NCI-H774 (cell line): ENCODE results near the gene EPG5.
"Not testable (repeated sequence)": the region's sequence is repeated elsewhere in the genome, so short reads cannot be mapped to it uniquely, and the experiment has no call there.

Experiments used
- DNase-seq: peaks from one replicate; lab custom pipeline; 2025; lab: John Stamatoyannopoulos, UW

Gene EPG5

GRCh38 chr18:45978084-45978483 lies 11.0 kb upstream of the EPG5 start:
- DNase-seq, result peak; percentile 49

DNA sequence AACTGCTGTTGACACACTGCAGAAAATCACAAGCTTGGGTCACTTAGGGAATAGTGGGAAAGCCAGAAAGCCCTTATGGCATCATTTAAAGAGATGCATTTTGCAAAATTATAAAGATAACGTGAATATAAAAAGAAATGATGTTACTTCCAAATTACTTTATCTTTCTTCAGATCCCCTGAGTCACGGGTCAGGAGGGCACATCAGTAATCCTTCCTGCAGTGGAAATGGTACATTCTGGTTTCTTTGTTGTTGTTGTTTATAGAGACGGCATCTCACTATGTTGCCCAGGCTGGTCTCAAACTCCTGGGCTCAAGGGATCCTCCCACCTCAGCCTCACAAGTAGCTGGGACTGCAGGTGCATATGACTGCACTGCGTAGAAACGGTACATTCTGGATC lies 9.8 kb upstream of the EPG5 start:
- DNase-seq, result no peak

DNA sequence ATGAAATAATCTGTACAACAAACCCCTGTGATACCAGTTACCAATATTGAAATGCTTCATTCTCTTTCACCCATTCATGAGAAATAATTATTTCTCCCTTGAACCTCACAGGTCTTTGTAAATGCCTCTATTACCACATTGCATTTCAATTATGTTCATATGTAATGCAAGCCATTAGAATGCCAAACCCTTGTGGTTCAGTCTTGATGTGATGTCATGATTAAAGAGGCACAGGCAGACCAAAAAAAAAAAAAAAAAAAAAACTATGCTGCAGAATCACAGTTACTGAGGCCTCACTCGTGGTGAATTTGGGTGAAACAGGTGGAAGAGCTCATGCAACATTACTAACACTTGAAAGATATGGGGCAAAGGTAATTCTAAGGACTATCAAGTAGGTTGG lies 9.4 kb upstream of the EPG5 start:
- DNase-seq, result no peak

- DNase-seq, result peak; percentile 60
Observed at GRCh38 chr18:45974088-45974536, 7.0 kb upstream of the EPG5 start.

DNA sequence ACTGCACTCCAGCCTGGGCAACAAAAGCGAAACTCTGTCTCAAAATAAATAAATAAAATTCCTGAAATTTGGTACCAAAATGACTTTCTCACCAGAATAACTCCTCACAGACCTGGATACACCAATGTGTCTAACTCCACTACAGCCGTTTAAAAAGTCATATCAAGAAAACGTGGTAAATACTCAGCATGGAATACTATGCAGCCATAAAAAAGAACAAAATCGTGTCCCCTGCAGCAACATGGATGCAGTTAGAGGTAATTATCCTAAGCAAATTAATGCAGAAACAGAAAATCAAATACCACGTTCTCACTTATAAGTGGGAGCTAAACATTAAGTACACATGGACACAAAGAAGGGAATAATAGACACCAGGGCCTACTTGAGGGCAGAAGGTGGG lies 2.2 kb downstream of the EPG5 start:
- not testable (repeated sequence) for DNase-seq

- no peak for DNase-seq
Observed at GRCh38 chr18:45962866-45963265, 4.3 kb downstream of the EPG5 start.

DNA sequence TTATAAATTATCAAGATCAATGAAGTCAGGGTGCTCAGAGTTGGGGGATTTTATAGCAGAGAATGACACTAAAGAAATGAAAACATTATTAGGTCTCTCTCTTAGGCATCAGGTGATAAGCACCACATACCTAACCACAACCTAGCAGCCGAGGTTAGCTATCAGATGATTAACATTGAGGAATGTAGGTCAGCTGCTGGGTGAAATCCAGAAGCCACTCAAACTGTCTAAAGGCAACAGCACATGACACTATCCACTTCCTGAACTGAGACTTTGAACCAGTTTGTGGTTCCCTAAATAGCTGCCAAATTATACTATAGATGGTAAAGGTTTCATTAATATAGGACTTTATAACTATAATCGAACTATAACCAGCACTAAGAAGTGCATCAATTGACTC lies 4.7 kb downstream of the EPG5 start:
- no peak for DNase-seq

DNA sequence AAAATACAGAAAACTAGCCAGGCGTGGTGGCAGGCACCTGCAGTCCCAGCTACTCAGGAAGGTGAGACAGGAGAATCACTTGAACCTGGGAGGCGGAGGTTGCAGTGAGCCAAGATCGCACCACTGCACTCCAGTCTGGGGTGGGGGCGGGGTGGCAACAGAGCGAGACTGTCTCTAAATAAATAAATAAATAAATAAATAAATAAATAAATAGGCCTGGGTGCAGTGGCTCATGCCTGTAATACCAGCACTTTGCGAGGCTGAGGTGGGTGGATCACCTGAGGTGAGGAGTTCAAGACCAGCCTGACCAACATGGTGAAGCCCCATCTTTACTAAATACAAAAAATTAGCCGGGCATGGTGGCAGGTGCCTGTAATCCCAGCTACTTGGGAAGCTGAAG lies 7.6 kb downstream of the EPG5 start:
- DNase-seq, result not testable (repeated sequence)

GRCh38 chr18:45958730-45959129 lies 8.4 kb downstream of the EPG5 start:
- no peak for DNase-seq

GRCh38 chr18:45958027-45958426 lies 9.1 kb downstream of the EPG5 start:
- no peak for DNase-seq

DNA sequence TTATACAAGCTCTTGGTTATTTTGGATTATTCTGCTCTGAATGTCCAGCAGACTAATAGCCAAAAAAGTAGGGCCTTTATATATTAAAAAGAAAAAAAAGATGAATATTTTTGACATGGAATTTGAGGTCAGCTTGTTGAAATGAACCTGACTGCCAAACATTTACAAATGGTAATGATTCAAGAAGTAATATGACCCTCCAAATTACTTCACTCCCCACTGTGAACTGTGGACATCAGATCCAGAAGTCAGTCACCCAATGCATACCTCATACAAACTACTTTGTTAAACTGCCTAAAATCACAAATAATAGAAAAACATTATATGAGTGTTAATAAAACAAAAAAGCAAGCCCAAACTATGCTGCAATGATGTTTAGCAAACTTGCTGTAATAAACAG lies 10.0 kb downstream of the EPG5 start:
- DNase-seq, result no peak

- DNase-seq, result no peak
Observed at GRCh38 chr18:45954070-45954934, 12.8 kb downstream of the EPG5 start.

GRCh38 chr18:45951016-45951714 lies 16.0 kb downstream of the EPG5 start:
- no peak for DNase-seq

- DNase-seq, result no peak
Observed at GRCh38 chr18:45945669-45946068, 21.5 kb downstream of the EPG5 start.

DNA sequence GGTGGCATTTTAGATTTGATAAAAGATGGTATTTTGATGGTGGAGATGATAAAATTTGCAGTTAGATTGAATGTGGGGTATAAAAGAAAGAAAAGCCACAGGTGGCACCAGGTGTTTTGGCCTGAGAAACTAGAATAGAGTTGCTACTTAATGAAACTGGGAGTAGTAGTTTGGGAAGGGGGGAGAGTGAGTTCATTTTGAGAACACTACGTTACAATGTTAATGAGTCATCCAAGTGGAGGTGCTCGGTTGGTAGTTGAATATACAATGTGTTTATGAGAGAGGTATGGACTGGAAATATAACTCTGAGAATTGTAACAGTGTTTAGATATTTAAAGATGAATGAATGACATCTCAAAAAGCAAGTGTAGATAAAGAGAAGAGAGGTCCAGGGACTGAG lies 26.4 kb downstream of the EPG5 start:
- DNase-seq, result no peak

DNA sequence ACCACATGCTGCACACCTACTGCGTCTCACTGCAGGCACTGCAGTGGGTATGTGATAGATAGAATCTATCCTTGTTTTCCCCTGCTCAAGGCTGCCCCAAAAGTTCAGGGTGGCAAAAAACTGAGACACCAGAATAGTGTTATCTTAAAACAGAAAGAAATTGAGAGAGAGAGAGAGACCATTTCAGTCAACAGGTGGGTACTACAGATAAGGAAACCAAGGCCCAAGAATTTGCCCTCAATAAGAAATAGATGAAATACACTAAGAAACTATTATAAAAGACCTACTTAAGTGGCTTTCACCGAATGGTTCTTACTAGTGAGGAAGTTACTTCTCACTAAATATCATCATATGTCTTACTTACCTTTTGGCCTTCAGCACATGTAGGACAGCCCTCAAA lies 27.9 kb downstream of the EPG5 start:
- no peak for DNase-seq

GRCh38 chr18:45938488-45938935 lies 28.6 kb downstream of the EPG5 start:
- no peak for DNase-seq

- DNase-seq, result no peak
Observed at GRCh38 chr18:45935591-45936335, 31.4 kb downstream of the EPG5 start.

DNA sequence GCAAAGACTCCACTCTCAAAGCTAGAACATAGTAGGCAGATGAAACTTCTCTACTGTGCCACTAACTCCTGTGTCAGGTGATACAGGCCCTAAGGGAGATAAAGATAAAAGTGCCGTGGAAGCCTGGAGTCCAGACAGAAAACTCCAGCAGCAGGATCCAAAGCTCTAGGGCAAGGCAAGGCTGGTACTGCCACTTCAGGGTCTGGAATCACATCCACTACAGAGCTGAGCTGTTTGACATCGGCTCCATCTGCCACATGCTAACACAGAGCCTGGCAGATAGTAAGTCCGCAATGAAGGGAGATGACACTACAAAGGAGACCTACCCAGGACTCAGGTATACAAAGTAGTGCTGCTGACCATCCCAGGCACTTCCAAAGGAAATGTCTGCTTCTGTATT lies 34.4 kb downstream of the EPG5 start:
- no peak for DNase-seq

GRCh38 chr18:45930963-45931362 lies 36.2 kb downstream of the EPG5 start:
- no peak for DNase-seq

DNA sequence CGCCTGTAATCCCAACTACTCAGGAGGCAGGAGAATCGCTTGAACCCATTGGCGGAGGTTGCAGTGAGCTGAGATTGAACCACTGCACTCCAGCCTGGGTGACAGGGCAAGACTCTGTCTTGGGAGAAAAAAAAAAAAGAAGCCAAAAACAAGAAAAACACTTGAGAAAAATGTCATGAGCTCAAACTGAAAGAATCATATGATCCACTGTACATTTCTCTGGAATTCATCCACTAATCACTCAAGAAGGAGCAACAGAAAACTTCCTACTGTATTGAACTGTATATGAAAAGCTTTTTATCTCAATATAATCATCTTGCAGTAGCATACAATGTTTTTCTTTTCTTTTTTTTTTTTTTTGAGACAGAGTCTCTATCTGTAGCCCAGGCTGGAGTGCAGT lies 40.4 kb downstream of the EPG5 start:
- no peak for DNase-seq

- DNase-seq, result no peak
Observed at GRCh38 chr18:45926085-45926484, 41.0 kb downstream of the EPG5 start.

- DNase-seq, result no peak
Observed at GRCh38 chr18:45923138-45923537, 44.0 kb downstream of the EPG5 start.
